ENCODE results near the gene AK8.
"Not testable (repeated sequence)": the region's sequence is repeated elsewhere in the genome, so short reads cannot be mapped to it uniquely, and the experiment has no call there.

AK8 gene

DNA sequence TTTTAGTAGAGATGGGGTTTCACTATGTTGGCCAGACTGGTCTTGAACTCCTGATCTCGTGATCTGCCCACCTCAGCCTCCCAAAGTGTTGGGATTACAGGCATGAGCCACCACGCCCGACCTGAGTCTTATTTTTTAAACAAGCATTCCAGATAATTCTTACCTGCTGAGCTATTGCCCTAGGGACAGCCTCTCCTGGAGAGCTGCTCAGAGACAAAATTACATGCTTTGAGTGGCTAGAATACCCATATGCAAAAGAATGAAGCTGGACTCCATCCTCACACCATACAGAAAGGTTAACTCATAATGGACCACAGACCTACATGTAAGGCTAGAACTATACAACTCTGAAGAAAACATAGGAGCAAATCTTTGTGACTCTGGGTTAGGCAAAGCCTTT lies 166.2 kb downstream of the AK8 start:
- no peak for DNase-seq (ENCODE audit: low read depth in 3 of 3)

DNA sequence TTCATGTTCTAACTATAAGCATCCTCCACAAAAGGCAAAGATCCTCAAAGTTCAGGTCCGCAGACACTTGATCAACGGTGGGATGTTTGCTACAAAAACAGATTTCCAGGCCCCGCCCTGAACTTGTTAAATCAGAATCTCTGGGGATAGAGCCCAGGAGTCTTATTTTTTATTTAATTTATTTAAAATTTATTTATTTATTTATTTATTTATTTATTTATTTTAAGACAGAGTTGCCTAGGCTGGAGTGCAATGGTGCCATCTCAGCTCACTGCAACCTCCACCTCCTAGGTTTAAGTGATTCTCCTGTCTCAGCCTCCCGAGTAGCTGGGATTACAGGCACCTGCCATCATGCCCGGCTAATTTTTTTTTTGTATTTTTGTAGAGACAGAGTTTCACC lies 166.9 kb downstream of the AK8 start:
- DNase-seq (ENCODE audit: low read depth in 3 of 3), result not testable (repeated sequence)

DNA sequence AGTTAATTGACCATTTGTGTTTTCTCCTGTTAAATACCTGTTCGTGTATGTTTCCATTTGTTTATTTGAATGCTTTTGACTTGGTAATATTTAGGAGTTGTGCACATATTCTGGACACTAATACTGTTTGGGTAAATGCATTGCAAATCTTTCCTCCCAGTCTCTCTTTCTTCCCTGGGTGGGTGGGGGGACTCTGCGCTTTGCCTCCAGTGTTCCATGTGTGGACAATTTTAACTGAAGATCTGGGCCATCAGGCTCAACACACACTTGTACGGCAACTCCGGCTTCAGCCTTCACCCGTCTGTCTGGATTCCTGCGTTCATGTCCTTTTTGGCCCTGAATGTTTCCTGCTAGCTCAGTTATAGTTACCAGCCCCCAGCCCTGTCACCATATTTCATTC lies 167.8 kb downstream of the AK8 start:
- DNase-seq (ENCODE audit: low read depth in 3 of 3), result no peak

DNA sequence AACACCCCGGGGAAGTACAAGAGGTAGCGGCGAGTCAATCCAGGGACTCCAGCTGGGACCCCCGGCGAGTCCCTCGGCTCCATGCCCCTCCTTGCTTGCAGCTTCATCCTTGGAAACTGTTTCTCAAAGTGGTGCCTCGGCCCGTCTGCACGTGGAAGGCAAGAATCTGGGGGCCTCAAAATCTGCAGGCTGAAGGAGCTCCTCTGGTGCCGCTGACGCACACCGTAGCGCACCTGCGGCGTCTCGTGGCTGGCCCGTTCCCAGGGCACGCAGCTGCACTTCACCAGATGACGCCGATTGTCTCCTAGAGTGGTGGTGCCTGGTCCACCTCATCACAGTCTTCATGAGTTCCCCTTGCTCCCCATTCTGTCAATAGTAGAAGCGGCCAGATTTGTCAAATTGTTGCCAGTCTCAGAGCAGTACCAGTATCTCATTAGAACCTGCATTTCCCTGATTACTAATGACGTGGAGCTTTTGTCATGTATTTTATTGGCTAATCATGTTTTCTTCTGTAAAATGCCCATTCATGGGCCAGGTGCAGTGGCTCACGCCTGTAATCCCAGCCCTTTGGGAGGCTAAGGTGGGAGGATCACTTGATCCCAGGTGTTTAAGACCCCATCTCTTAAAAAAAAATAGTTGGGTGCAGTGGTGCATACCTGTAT lies 169.2 kb downstream of the AK8 start:
- DNase-seq (ENCODE audit: low read depth in 3 of 3), result no peak

DNA sequence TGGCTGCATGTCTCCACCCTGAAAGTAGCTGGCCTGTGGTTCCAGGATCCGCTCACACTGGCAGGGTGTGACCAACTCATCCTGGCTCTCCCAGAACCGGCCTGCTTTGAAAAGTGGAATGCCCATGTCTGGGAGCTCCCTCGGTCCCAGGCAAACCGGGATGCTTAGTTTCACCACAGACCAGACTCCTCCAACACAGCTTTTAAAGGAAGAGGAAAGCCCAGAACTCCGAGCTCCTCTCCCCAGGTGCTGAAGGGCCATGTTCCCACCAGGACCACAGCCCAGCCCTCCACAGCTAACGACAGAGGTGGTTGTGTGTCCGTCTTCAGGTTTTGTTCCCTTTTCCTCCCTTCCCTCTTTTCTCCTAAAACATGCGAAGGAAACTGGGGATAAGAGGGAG lies 169.8 kb downstream of the AK8 start:
- no peak for DNase-seq (ENCODE audit: low read depth in 3 of 3)

DNA sequence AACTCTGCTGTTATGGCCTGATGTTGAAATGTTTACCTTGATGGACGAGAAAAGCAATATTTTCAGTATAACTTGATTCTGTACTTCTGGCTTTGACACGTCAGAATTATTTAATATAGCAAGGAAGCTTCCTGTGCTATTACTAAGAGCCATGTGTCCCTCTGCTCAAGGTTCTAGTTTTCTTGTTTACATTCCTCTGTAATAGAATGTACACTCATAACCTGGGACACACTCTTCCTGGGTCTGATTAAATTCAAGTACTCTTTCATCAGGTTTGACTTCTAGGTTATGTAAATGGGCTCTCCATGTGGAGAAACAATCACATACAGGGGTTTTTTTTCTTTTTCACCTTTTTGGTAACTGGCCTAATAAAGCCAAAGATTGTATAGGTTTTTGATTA lies 174.7 kb downstream of the AK8 start:
- no peak for DNase-seq (ENCODE audit: low read depth in 3 of 3)

DNA sequence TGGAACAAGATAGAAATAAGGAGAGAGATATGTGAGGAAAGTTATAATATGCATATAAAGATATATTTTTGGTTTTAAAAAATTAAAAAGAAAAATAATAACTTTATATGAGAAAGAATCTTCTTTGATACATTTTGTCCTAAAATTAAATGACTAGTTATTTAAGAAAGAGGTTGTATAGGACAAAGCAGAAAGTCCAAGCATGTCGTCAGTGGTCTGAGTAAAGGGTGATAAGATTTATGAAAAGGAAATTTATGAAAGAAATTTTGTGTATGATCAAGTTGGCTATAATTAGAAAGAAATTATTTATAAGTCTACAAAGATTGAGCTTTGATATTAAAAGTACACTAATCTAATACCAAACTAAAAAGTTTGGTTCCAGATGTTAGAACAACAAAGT lies 175.8 kb downstream of the AK8 start:
- DNase-seq (ENCODE audit: low read depth in 3 of 3), result no peak

DNA sequence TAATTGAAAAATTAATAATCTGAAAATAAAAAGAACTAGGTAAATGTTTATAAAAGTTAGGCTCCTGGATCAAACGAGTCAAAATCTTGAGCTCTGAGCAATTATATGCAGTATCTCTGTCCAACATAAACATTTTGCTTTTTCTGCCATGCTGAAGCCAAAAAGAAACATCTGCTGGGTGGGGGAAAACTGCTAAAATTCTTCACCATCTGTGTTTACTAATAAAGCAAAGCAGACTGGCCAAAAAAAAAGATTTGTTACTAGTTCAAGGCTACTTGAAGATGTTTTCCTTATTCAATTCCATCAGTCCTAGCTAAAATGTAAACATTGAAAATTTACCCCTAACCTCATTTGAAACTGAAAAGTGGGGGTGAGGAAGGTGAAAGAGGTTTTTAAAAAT lies 178.1 kb downstream of the AK8 start:
- DNase-seq (ENCODE audit: low read depth in 3 of 3), result no peak

DNA sequence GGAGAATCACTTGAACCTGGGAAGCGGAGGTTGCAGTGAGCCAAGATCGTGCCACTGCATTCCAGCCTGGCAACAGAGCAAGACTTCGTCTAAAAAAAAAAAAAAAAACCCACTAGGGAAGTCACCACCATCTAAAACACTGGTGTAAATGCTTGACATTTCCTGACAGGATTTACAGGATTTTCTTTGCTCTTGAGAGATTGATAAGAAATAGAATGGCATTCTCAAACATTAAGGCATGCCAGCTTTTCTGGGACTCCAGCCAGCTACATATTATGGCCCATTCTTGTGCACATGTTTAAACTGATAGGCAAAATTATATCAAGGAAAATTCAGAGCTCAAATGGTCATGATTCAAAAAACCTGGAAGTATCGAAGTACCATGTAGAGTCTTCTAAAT lies 179.1 kb downstream of the AK8 start:
- no peak for DNase-seq (ENCODE audit: low read depth in 3 of 3)

DNA sequence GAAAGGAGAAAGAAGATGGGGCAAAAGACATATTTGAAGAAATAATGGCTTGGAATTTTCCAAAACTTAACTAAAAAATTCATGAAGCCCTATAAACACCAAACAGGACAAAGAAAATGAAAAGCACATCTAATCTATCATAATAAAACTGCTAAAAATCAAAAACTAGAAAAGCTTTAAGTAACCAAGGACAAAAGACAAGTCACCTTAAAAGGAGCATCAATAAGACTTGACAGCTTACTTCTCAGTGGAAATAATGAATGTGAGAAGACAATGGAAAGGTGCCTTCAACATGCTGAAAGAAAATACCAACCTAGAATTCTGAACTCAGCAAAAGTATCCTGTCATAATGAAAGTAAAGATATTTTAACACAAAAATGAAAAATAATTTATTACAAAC lies 180.9 kb downstream of the AK8 start:
- DNase-seq (ENCODE audit: low read depth in 3 of 3), result no peak

DNA sequence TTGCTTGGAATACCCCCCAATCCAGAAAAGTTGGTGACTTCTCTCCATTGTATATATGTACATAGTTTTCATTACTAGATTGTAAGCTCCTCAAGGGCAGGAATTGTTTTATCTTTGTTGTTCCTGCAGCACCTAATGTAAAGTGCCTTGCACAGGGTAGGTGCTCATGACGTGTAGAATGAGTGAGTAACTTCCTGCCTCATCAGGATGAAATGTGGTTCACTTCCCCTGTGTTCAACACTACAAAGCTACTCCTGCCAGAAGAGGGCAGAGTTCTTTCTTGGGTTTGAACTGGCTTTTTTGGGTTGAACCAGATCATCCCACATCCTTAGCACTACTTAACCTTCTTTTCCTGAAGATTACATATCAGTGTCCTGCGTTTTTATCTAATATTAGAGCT lies 183.9 kb downstream of the AK8 start:
- DNase-seq (ENCODE audit: low read depth in 3 of 3), result no peak

DNA sequence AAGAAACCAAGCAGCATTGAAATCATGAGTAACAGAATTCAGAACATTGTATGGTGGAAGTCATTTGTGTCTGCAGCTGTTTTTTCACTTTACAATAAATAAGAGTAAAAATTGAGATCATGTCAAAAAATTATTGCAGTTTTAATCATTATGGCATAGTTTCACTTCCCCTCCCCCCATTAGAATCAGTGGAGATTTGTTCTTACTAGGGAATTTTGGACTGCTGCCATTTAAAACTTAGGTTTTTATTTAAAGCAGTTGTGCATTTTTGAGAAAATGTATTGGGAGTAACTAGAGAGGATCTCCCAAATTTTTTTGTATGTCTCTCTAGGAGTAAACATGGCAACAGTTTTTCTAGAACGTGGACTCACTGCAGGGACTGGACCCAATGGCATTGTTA lies 187.4 kb downstream of the AK8 start:
- no peak for DNase-seq (ENCODE audit: low read depth in 3 of 3)

DNA sequence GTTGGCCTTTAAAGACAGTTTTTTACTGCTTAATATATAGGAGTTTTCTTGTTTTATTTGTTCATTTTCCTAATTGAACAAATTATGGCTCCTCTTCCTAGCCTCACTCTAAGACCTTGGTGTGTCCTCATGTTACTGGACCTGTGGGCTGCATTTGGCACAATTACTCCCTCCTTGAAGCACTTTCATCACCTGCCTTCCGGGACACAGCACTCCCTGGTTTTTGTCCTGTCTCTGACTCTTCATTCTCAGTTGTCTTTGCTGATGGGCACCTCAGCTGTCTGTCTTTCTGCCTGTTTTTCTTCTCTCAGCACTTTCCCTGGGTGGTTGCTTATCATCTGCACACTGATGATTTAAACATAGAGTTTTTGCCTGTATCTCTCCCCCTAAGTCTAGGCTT lies 194.2 kb downstream of the AK8 start:
- DNase-seq (ENCODE audit: low read depth in 3 of 3), result no peak

DNA sequence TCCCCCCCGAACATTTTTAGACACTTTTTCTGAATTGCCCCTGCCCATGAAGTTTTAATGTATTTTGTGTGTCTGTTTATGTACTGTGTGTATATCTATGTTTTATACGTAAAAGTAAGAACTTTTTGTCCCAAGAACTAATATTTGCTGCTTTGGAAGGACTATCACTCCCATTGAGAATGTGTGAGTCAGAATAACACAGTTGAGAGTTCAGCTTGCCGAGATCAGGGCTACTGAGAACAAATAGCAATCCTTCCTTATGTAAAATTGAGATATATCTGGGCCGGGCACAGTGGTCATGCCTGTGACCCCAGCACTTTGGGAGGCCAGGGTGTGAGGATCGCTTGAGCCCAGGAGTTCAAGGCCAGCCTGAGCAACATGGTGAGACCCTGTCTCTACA lies 196.5 kb downstream of the AK8 start:
- DNase-seq (ENCODE audit: low read depth in 3 of 3), result no peak

DNA sequence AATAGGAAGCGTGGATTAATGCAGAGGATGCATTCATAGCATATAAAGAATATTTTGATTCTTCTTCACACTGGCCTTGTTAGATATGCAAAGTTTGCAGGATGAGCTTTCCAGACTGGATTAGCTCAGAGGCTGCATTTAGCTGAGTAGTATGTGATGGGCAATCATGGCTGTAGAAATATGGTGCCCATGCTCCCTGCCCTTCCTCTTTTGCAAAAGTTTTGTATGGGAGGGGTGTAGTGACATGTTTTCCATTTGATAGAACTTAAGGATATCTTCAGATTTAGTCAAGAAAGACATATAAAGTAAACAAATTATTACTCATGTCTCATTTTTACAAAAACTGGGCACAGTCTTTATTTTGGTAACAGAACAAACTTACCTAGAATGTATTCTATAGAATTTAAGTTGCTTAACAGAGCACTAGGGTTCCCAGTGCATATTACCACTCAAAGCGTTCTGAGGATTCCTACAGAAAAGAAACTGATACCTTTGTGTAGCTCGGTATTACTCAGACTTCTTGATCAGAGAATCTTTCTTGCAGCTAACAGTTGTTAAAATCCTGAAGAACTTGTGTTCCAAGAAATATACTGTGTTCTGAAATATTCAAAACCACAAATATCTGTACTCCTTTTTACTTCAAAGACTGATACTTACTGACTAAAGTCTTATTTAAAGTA lies 198.0 kb downstream of the AK8 start:
- DNase-seq (ENCODE audit: low read depth in 3 of 3), result no peak

DNA sequence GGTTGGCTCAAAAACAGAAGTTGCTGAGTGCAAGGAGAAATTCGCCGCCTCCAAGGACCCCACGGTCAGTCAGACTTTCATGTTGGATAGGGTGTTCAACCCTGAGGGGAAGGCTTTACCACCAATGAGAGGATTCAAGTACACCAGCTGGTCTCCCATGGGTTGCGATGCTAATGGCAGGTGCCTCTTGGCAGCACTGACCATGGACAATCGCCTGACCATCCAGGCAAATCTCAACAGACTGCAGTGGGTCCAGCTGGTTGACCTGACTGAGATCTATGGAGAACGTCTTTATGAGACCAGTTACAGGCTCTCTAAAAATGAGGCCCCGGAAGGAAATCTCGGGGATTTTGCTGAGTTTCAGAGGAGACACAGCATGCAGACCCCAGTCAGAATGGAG lies 200.1 kb downstream of the AK8 start:
- no peak for DNase-seq (ENCODE audit: low read depth in 3 of 3)
